Activated T-cell treated with anti-CD3 and anti-CD28 coated beads for 1 hour (primary cell): ENCODE results near the gene PCDHGC5.

Experiments used
- DNase-seq: peaks from one replicate; pipeline ENCODE4 v3.0.0-alpha.2; 2020; ENCODE audit warnings: low read depth

Gene PCDHGC5

GRCh38 chr5:141488591-141489561, at the start of gene PCDHGC5:
Gene PCDHGC5 (plus strand): TSS chr5:141489081. CDS start chr5:141489241, 160 bp downstream.
- no peak for DNase-seq

- no peak for DNase-seq
Observed at GRCh38 chr5:141439411-141440141, 49.3 kb upstream of the PCDHGC5 start.

DNA sequence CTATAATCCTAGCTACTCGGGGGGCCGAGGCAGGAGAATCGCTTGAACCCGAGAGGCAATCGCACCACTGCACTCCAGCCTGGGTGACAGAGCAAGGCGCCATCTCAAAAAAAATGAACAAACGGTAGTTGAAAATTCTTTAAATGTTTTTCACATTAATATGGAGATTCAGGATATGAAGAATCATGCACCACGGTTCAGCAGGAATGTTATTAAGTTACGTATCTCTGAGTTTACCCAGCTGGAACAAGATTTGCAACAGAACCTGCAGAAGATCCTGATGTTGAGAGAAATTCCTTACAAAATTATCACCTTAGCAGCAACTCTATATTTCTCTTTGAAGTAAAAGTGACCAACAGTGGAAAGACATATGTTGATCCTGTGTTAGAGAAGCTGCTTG, 48.5 kb upstream of the PCDHGC5 start:
- no peak for DNase-seq

DNA sequence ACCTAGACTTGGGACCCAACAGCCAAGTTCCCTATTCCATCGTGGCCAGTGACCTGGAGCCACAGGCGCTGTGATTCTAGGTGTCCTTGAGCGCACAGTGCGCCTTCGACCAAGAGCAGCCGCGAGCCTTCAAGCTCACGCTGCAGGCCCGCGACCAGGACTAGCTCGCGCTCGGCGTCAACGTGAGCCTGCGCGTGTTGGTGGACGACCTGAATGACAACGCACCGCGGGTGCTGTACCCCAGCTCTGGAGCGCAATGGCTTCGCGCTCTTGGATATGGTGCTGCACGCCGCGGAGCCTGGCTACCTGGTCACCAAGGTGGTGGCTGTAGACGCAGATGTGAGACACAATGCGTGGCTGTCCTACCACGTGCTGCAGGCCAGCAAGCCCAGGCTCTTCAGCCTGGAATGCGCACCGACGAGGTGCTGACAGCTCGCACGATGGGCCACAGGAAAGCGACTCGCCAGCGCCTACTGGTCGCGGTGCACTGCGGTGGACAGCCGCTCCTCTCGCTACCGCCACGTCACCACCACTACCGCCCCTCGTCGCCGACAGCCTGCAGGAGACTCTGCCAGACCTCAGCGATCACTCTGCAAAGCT, 47.2 kb upstream of the PCDHGC5 start:
- no peak for DNase-seq

- no peak for DNase-seq
Observed at GRCh38 chr5:141465351-141465750, 23.5 kb upstream of the PCDHGC5 start.

DNA sequence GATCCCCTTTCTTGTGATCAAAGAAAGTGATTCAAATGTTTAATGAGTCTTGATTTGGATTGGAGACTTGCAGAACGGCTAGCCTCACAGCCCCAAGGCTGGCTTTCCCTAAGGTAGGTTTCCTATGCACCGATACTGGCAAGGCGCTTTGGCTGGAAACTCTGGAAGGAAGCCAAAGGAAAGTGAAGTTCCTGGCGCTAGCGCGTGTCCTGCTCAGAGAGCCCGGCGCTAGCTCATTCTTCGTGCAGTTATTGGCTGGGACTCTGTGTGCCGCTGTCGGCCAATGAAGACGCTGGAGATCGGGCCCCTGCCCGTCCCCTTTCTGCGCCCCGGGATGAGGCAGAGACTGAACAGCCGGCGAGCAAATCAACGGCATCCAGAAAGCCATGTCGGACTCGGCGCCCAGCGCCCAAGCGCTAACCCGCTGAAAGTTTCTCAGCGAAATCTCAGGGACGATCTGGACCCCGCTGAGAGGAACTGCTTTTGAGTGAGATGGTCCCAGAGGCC, 13.2 kb upstream of the PCDHGC5 start, which contains the start of gene PCDHGC3:
Gene PCDHGC3, plus strand, starts transcription at position 342 of the 507 bp plus-strand sequence. Its CDS starts 151 bp downstream, at position 493.
- no peak for DNase-seq

DNA sequence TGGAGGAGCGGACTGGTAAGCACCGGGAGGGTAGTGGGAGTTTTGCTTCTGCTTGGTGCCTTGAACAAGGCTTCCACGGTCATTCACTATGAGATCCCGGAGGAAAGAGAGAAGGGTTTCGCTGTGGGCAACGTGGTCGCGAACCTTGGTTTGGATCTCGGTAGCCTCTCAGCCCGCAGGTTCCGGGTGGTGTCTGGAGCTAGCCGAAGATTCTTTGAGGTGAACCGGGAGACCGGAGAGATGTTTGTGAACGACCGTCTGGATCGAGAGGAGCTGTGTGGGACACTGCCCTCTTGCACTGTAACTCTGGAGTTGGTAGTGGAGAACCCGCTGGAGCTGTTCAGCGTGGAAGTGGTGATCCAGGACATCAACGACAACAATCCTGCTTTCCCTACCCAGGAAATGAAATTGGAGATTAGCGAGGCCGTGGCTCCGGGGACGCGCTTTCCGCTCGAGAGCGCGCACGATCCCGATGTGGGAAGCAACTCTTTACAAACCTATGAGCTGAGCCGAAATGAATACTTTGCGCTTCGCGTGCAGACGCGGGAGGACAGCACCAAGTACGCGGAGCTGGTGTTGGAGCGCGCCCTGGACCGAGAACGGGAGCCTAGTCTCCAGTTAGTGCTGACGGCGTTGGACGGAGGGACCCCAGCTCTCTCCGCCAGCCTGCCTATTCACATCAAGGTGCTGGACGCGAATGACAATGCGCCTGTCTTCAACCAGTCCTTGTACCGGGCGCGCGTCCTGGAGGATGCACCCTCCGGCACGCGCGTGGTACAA, 12.6 kb upstream of the PCDHGC5 start:
- no peak for DNase-seq

GRCh38 chr5:141477044-141477575, 11.8 kb upstream of the PCDHGC5 start:
- no peak for DNase-seq

- DNase-seq = no peak
Observed at GRCh38 chr5:141477815-141478214, 11.1 kb upstream of the PCDHGC5 start.

DNA sequence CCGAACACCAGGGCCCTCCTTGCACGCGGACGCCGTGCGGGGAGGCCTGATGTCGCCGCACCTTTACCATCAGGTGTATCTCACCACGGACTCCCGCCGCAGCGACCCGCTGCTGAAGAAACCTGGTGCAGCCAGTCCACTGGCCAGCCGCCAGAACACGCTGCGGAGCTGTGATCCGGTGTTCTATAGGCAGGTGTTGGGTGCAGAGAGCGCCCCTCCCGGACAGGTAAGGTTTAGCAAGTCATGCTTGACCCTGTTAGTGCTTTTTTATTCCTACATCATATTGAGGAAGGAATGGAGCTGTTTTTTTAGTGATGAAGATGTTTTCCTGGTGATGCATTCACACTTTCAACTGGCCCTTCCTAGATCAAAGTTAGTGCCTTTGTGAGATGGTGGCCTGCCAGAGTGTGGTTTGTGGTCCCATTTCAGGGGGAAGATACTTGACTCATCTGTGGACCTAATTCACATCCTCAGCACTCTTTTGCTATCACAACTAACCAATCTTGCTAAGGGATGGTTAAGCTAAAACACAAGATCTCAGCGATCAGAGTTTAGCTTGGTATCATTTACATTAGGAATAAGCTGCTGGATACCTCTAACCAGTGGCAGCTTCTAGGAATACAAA, 10.4 kb upstream of the PCDHGC5 start:
- no peak for DNase-seq

- no peak for DNase-seq
Observed at GRCh38 chr5:141479776-141480175, 9.1 kb upstream of the PCDHGC5 start.

GRCh38 chr5:141483902-141484301, 5.0 kb upstream of the PCDHGC5 start:
- no peak for DNase-seq

- no peak for DNase-seq
Observed at GRCh38 chr5:141484310-141484640, 4.6 kb upstream of the PCDHGC5 start.

DNA sequence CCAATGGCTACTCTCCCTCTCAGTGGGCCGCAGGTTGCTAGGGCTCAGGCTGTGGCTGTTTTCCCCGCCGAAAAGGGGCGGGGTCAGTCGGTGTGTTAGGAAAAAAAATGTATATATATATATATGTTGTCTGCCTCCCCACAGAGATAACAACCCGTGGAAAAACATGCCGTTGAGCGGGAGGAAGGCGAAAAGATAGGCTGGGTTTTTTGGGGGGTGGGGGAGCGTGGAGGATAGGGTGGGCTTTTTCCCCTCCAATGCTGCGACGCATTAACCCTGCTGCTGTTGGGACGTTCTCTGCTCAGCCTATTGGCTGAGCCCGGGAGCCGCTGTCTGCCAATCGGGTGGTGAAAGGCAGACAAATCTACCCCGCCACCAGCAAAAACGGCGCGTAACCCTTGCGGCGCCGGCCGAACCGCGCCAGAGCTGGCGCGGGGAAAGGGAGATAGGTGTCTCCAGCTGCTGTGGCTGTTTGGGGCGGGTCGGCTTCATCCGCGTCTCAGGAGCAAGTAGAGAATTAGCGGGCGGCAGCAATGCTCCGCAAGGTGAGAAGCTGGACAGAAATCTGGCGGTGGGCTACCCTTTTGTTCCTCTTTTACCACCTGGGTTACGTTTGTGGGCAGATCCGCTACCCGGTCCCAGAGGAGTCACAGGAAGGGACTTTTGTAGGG, 4.1 kb upstream of the PCDHGC5 start, which contains the start of gene PCDHGC4:
Gene PCDHGC4, plus strand, starts transcription at position 390 of the 671 bp plus-strand sequence. Its CDS starts 144 bp downstream, at position 534.
- no peak for DNase-seq

DNA sequence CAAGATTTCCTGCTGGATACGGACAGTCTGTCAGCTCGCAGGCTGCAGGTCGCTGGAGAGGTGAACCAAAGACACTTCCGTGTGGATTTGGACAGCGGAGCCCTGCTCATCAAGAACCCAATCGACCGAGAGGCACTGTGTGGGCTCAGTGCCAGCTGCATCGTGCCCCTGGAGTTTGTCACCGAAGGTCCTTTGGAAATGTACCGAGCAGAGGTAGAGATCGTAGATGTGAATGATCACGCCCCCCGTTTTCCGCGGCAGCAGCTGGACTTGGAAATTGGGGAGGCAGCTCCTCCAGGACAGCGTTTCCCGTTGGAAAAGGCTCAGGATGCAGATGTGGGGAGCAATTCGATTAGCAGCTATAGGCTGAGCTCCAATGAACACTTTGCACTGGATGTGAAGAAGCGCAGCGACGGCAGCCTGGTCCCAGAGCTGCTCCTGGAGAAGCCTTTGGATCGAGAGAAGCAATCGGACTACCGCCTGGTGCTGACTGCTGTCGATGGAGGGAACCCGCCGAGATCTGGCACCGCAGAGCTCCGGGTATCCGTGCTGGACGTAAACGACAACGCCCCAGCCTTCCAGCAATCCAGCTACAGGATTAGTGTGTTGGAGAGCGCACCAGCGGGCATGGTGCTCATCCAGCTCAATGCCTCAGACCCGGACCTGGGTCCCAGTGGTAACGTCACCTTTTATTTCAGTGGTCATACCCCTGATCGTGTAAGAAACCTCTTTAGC, 3.4 kb upstream of the PCDHGC5 start:
- no peak for DNase-seq

- DNase-seq = no peak
Observed at GRCh38 chr5:141486091-141486490, 2.8 kb upstream of the PCDHGC5 start.

GRCh38 chr5:141487131-141487530, 1.8 kb upstream of the PCDHGC5 start:
- DNase-seq = no peak

GRCh38 chr5:141489841-141490240, 960 bp downstream of the PCDHGC5 start:
- DNase-seq = no peak

DNA sequence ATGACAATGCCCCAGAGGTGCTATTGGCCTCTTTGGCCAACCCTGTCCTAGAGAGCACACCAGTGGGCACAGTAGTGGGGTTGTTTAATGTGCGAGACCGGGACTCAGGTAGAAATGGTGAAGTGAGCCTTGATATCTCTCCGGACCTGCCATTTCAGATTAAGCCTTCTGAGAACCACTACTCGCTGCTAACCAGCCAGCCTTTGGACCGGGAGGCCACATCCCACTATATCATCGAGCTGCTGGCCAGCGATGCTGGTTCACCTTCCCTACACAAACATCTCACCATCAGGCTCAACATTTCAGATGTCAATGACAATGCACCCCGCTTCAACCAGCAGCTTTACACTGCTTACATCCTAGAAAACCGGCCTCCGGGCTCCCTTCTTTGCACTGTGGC, 1.4 kb downstream of the PCDHGC5 start:
- no peak for DNase-seq
